GM12872 (cell line): ENCODE results near the gene TBL1X.

Source experiments
- TF ChIP-seq, protein P1 (sequence below): IDR thresholded peaks from 3 replicates; pipeline ENCODE4 v1.5.1; 2011; ENCODE audit warnings: low read depth, mild to moderate bottlenecking, low read length, moderate library complexity; ENCODE audit not compliant: insufficient read depth

The TBL1X gene

GRCh38 chrX:9465380-9466123, 694 bp downstream of the TBL1X start:
- TF ChIP-seq, protein P1, sequence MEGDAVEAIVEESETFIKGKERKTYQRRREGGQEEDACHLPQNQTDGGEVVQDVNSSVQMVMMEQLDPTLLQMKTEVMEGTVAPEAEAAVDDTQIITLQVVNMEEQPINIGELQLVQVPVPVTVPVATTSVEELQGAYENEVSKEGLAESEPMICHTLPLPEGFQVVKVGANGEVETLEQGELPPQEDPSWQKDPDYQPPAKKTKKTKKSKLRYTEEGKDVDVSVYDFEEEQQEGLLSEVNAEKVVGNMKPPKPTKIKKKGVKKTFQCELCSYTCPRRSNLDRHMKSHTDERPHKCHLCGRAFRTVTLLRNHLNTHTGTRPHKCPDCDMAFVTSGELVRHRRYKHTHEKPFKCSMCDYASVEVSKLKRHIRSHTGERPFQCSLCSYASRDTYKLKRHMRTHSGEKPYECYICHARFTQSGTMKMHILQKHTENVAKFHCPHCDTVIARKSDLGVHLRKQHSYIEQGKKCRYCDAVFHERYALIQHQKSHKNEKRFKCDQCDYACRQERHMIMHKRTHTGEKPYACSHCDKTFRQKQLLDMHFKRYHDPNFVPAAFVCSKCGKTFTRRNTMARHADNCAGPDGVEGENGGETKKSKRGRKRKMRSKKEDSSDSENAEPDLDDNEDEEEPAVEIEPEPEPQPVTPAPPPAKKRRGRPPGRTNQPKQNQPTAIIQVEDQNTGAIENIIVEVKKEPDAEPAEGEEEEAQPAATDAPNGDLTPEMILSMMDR: no peak

DNA sequence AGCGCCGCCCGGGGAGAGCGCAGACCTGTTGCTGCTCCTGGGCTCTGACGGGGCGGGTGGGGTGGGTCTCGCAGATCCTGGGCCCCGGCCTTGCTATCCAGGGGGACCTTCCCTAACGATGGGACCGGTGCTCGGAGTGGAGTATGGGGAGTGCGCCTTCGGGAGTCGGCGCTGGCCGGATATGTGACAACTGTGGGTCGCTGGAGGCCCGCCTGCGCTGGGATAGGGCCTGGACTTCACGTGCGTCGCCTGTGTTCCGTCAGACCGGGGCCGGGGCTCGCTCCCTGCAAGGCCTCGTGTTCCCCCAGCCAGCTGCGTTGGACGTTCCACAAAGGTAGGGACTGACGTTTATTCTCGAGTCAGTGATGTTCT, 1.3 kb downstream of the TBL1X start:
- TF ChIP-seq, protein P1: no peak

DNA sequence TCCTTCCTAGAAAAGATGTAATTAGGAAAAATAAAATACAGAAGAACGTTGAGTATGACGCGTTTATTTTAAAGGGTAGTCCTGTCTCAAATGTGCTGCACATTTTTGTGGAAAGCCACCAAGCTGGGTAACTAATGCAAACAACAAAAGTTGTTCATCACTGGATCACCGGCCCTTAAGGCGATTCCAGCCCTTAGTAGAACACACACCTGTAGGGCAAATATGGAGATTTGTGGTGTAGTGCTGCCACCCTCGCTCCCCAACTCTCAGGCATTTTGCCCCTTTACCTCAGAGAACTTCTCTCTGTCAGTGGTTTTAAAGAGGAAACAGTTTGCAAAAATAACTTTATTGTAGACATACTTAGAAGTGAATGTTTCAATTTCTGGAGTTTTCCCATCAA, 1.9 kb downstream of the TBL1X start:
- TF ChIP-seq, protein P1: no peak

GRCh38 chrX:9467146-9467545, 2.3 kb downstream of the TBL1X start:
- TF ChIP-seq, protein P1: no peak

- TF ChIP-seq, protein P1: no peak
These were observed 2.9 kb downstream of the TBL1X start for GRCh38 chrX:9467751-9468150.

DNA sequence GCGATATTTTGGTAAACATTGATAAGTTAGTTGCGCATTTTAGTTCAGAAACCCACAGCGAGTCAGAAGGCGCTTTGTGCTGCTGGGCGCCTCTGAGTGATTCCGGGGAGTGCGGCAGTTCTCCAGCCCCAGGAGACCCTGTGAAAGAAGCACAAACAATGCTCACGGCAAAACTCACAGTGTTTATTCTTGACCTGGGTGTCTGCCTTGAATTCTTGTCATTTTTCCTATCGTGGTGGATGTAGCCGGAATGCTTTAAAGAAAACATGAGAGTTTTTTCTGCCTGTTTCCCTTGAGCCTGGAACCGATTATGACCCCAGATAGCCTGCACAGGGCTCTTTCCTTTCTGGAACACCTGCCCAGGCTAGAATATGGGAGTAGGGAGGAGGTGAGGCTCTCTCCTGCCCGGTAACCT, 6.7 kb downstream of the TBL1X start:
- TF ChIP-seq, protein P1: no peak

DNA sequence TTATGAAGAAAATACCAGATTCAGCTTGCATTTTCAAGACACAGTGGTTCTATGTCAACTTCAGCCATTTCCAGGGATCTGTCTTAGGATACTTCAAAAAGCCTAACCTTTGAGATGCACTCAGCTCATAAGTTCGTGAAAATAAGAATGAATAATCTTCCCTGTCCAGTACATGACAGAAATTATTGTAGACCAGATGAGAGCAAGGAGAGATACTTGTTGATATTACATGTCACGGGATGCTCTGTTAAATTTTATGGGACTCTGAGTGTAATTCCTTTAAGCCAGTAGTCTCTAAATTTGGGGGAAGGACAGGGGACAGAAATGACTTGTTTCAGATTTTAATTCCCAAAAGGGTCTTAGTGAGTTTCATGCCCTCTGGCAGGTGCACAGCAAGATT, 8.8 kb downstream of the TBL1X start:
- TF ChIP-seq, protein P1: no peak
